Measurements from ENCODE around the gene NPPB. TPM values are rescaled to one million over a fixed set of nuclear protein-coding genes. Genes with fewer than 3 reads are reported as not detected.
A peak's percentile ranks its signal among the peaks of the same experiment; 100 is the strongest.

Gene NPPB
- total and polyA plus RNA-seq, 2 of the 8 experiments (the other 6 are each of a cell fraction or from before 2014, with no cell fraction given): 0.36 to 0.91 TPM

GRCh38 chr1:11908095-11908675 lies 49.4 kb upstream of the NPPB start:
- Histone ChIP-seq H3K9me3 (ENCODE audit: insufficient read depth in 2 of 2, low read depth in 1 of 2, low read length in 1 of 2) (no peaks in the 10 kb centered on the region), H2BK12ac (ENCODE audit: low read depth, low read length) (peak overlapping the region; percentile 73), H4K5ac (ENCODE audit: insufficient read length, low read depth, low read length) (peak overlapping the region; percentile 99), H3K9ac (replicated peaks in 1 of 4; ENCODE audit: extremely low read depth in 1 of 4, low read depth in 3 of 4, low read length in 3 of 4) (peak overlapping the region; percentile 9 to 97 (median 84)), H3K4ac (replicated peaks; ENCODE audit: insufficient read length, low read depth, low read length) (peak overlapping the region; percentile 45), H3K14ac (ENCODE audit: insufficient read length) (no peak overlapping the region), H3K4me3 (ENCODE audit: extremely low read depth in 1 of 4, insufficient read depth in 2 of 4, low read depth in 3 of 4, low read length in 4 of 4) (peak overlapping the region; percentile 25 to 61 (median 42)), H3K56ac (replicated peaks; ENCODE audit: insufficient read length, low read depth, low read length) (peak overlapping the region; percentile 99), H4K20me1 (replicated peaks in 1 of 2; ENCODE audit: control insufficient read depth in 1 of 2, insufficient read depth in 2 of 2, low read length in 2 of 2) (no peaks in the 10 kb centered on the region), H2BK5ac (ENCODE audit: low read depth, low read length) (peak overlapping the region; percentile 100), H3K23me2 (ENCODE audit: low read depth, low read length) (peaks cover 3% of the 10 kb centered on the region), H2AK5ac (ENCODE audit: low read depth, low read length) (no peak overlapping the region), H3K23ac (ENCODE audit: insufficient read length) (no peak overlapping the region), H3K79me2 (ENCODE audit: control insufficient read depth in 1 of 2, insufficient read depth in 2 of 2, low read length in 2 of 2) (no peaks in the 10 kb centered on the region), H3K79me1 (ENCODE audit: low read depth, low read length) (no peaks in the 10 kb centered on the region), H4K8ac (ENCODE audit: extremely low read depth, insufficient read depth, low read length) (peak overlapping the region; percentile 94), H3K27me3 (replicated peaks in 1 of 4; ENCODE audit: control insufficient read depth in 3 of 4, extremely low read depth in 1 of 4, insufficient read depth in 3 of 4, low read length in 3 of 4) (no peaks in the 10 kb centered on the region), H4K91ac (replicated peaks; ENCODE audit: insufficient read length, low read length) (peak overlapping the region; percentile 97), H3K18ac (ENCODE audit: extremely low read depth, low read length) (peak overlapping the region; percentile 39; the same call in 1 of the 2 replicates), H3K36me3 (ENCODE audit: control insufficient read depth in 2 of 4, insufficient read depth in 4 of 4, low read length in 3 of 4) (no peaks in the 10 kb centered on the region), H3K27ac (ENCODE audit: low read depth, low read length) (peak overlapping the region; percentile 100), H3K4me1 (replicated peaks in 1 of 4; ENCODE audit: control insufficient read depth in 3 of 4, insufficient read depth in 4 of 4, low read length in 3 of 4) (peaks cover 0 to 4% (median 2%) of the 10 kb centered on the region in 4 experiments; a peak in 4 of 7 replicates), H2BK120ac (replicated peaks; ENCODE audit: low read depth, low read length) (peak overlapping the region; percentile 99), H2BK20ac (ENCODE audit: low read length) (no peak overlapping the region), H2BK15ac (ENCODE audit: low read length) (no peak overlapping the region), H3K4me2 (ENCODE audit: insufficient read depth in 1 of 2, low read depth in 2 of 2, low read length in 2 of 2) (peak overlapping the region; percentile 59 to 82), H2AFZ (ENCODE audit: low read length) (no peak overlapping the region)
- DNase-seq (ENCODE audit: low read depth in 1 of 2, low spot score in 2 of 2) (peak in 1 of 2 experiments; percentile 91), FAIRE-seq (peak; percentile 72)
- ChIA-PET POLR2A (ENCODE audit: partially characterized antibody) (interaction anchor here (0.6 to 10.0 kb wide), 59 partner anchors 9 to 721 kb away, joined by 3 to 263 read pairs (median 9); partner anchors contain the start of genes AGTRAP, KIAA2013, MFN2 and MIIP), CTCF (ENCODE audit: partially characterized antibody) (interaction anchor here (0.6 to 3.2 kb wide), 17 partner anchors 16 to 104 kb away, joined by 3 to 11 read pairs (median 4); no protein-coding TSS in a partner anchor)
- WGBS, 2 experiments (ENCODE audit: extremely low coverage in 1 of 2, insufficient coverage in 1 of 2, insufficient read length in 1 of 2, insufficient replicate concordance in 2 of 2, low coverage in 1 of 2, low lambda C conversion rate in 2 of 2, missing lambda C conversion rate in 1 of 2): 1% methylated on average over 24 of the region's 24 CpGs; no CpG with 5 or more reads in 1 of the 2 experiments
- TF ChIP-seq YY1 (IDR thresholded peaks at IDR 0.05; ENCODE audit: low read depth, low read length) (0 out of 2 replicates have a peak, but pooled peaks have one; percentile 74), RFX5 (IDR thresholded peaks at IDR 0.05; ENCODE audit: borderline replicate concordance, low read depth, low read length) (0 out of 2 replicates have a peak, but pooled peaks have one; percentile 17), KDM5A (IDR thresholded peaks at IDR 0.05; ENCODE audit: low read length) (no peak), CTBP2 (IDR thresholded peaks at IDR 0.05; ENCODE audit: borderline replicate concordance, insufficient read depth, insufficient read length, low read length) (no peak), SP1 (IDR thresholded peaks at IDR 0.05; ENCODE audit: low read depth, low read length) (peak; percentile 92), CREB1 (IDR thresholded peaks at IDR 0.05) (peak; percentile 60; the same call in 1 of the 2 replicates), BACH1 (IDR thresholded peaks at IDR 0.05; ENCODE audit: low read length) (0 out of 2 replicates have a peak, but pooled peaks have one; percentile 15), RXRA (IDR thresholded peaks at IDR 0.05; ENCODE audit: insufficient read depth, low read depth, low read length) (no peak), PHF8 (conservative IDR thresholded peaks at IDR 0.05; ENCODE audit: low read depth, low read length) (peak; percentile 26; the same call in 1 of the 2 replicates), TBP (IDR thresholded peaks at IDR 0.05; ENCODE audit: low read depth, low read length) (peak; percentile 98), USF2 (IDR thresholded peaks at IDR 0.05; ENCODE audit: low read length) (no peak), FOSL1 (IDR thresholded peaks at IDR 0.05; ENCODE audit: insufficient read depth, low read depth, low read length) (no peak)

All from H1 (cell line).